HG03039 (cell line): ENCODE data around the gene LRP1B.
"Not testable (repeated sequence)": the region's sequence is repeated elsewhere in the genome, so short reads cannot be mapped to it uniquely, and the experiment has no call there.

Experiments used
- ATAC-seq: cut with Tn5 transposase; IDR thresholded peaks from one replicate; pipeline ENCODE4 v1.9.1; 2021; ENCODE audit warnings: mild to moderate bottlenecking, moderate library complexity; ENCODE audit not compliant: unreplicated experiment

Gene LRP1B

DNA sequence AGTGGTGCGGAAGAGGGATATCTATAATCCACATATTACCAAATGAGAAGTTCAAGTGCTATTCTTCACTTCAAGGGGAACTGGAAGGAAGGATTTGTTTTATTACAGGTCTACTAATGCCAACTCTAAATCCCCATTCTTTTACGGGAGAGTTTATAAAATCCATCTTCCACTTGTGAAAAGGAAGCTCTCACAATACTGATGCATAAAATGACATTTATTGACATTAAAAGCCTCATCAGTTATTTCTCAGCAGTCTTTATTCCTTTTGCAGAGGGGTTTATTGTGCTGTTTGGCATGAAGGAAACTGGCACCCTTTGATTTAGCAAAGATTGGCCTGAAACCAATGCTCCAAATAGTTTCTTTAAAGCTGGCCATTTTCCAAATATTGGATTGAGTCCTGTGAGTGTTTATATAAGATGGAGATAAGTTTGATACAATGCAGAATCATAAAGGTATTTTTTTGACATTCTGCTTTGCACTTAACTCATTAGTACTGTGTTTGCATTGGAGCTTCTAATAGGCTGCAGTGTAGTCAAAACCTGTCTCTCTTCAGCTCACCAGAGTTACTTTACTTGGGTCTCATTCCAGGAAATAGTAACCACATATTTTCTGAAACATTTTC, 26.6 kb downstream of the LRP1B start:
- no peak for ATAC-seq

- ATAC-seq, result no peak
Observed at GRCh38 chr2:142100970-142101369, 29.8 kb downstream of the LRP1B start.

DNA sequence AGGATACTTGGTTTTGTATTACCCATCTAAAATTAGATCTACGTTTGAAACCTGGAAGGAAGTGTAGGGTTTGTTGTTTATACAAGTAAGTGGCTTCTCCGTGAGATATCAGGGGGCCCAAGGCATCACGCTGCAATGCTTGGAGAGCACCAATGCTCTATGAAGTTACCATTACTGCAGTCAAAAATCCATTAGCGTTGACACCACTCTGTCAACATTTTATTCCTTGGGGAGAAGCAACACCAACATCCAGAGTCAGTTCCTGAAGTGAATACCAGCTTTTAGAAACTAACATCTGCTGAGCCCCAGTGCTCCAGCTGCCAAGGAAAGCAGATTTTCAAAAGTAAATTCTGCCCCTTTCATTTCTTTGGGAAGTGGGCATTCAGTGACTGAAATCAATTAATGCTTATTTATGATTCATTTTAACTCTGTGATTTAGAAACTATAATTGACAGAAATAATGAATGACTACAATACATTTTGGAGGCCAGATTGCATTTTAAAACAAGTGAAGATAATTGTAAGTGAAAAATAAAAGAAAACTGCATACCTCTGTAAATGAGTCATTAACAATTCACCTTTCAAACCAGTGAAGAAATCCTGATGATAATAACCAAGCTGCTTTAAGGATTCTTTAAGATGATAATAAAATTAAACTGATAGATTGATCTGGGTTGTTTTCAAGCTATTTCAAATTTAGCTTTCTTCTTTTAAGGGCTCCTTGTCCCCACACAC, 30.5 kb downstream of the LRP1B start:
- no peak for ATAC-seq

DNA sequence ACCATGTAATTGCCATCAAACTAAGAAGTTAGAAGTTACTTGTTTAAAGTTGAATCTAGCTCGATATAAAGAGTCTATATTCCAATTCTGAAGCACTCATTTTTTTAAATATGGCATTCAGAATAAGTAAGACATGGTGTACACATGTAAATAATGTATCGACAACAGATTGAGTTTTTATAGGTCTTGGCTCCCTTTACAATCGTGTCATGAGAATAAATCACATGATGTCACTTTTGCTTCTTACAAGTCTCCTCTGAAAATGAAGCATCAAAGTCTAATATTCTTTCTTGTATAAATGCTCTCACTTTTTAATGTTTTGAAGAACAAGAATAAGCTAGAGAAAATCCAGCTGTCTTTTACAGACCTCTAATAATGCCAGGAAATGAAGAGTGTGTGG, 33.1 kb downstream of the LRP1B start:
- no peak for ATAC-seq

DNA sequence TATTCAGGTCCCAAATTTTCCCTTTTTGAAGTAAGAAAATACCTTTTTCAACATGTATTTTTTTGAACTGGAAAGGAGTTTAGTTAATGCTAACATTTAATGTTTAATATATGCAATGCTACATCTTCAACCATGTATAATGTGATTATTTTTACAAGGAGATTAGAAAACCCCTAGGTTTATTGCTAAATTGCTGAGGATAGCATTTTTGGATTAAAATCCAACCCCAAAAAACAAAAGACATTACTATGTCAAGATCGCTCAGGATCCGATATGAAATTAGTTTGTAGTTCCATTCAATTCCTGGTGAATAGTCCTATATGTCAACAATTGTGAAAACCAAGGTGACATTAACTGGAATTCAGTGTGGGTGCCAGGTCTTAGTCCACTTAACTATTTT, 35.2 kb downstream of the LRP1B start:
- no peak for ATAC-seq

GRCh38 chr2:142094233-142094632, 36.6 kb downstream of the LRP1B start:
- no peak for ATAC-seq

GRCh38 chr2:142088058-142088568, 42.7 kb downstream of the LRP1B start:
- no peak for ATAC-seq

DNA sequence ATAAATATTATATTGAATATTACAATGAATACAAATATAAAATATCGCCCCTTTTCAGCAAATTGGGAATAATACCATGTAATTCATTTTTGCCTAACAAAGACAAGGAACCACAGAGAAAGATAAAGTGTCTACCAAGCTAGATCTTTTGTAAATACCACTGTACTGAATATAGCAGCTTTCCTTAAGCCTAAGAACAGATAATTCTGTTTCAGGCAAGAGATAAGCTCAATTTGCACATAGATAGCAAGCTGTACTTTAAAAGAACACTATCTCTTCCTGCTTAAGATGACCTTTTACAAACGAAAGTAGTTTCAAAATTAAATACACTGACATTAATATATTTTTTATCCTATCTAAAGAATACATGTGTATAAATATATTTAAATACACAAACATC, 43.2 kb downstream of the LRP1B start:
- not testable (repeated sequence) for ATAC-seq

DNA sequence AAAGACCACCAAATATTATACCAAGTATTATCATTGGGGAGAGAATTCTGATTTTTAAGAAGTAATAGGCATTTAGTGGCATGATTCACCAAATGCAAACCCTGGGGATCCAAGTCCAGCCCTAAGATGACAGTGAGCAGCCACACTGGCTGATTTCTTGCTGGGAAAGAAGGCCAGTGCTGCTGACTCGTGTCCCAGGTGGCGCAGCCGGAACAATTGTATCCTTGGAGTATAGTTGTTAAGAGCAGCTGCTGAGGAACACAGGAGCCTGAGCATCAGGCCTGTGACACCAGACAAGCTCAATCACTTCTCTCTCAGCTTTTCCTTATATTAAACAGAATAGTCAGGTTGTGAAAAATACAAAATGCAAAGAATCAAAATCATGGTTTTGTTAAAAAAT, 48.4 kb downstream of the LRP1B start:
- no peak for ATAC-seq

DNA sequence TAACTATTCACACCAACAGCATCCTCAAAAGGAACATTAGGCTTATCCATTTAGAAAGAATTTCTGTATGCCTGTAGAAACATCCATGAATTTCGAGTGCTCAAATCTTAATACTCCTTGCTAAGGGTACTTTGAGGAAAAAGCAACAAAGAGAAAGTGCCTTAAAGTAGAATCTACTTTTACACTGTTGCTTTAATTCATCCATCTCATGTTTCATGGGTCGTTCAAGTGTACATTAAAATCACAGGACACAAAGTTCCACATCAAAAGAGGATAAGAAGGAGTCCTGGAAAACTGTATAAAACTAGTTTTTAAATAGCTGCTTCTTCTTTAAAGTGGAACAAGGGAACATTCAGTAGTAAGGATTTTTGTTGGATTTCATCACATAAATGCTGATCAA, 54.5 kb downstream of the LRP1B start:
- no peak for ATAC-seq

DNA sequence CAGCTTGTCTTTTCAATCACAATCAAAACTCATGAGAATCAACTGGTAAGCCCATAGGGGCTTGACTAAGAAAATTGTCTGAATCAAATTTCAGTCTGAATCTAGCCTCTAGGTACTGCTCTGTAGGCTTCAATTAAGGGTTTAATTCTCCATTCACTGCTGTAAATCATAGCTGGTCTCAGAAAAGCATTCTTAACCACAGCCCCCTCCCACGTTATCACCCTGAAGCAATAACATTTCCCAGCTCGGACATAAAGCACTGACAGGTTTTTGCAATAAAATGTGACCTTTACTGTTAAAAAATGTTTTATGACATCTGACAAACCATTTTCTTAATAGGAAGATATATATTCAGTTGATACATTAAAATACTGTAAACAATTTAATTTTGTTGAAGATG, 55.0 kb downstream of the LRP1B start:
- ATAC-seq, result no peak

DNA sequence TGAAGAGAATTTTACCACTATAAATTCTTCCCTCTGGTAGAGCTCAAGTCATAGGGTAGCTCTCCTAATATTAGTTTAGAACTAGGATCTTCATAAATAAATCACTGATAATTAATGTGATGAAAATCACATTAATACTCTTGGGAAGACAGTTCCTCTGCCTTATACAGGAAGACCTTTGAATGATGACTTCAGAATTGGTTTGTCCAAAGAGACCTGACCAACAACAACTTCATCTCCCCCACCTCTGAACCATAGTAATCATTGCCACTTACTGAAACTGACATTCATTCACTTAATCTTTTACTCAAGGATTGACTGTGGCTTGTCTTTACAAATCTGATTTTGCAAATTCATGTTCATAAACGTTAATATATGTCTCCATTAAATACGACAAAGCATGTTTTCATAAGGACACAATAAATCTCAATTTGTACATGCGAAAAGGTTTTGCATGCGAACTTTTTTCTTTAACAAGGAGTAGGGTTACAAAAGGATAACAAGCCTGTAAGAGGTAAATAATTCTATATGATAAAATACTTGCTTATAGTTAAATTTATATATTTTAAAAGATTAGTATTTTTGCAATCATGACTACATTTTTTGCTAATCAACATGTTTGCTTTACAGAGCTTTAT, 61.4 kb downstream of the LRP1B start:
- ATAC-seq, result no peak

DNA sequence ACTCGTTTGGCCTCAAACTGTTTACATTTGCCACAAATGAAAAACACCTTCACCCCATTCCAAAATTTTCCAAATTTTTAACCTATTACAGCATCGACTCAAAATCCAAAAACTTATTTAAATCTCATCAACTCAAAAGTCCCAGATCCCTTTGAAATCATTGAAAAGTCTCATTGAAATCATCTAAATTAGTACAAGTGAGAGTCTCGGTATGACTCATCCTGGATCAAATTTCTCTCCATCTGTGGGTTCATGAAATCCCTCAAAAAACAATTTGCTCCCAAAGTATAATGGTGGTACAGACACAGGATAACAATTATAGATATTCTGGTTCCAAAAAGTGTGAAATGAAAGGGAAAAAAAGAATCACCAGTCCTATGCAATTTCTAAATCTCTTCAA, 65.1 kb downstream of the LRP1B start:
- no peak for ATAC-seq

- no peak for ATAC-seq
Observed at GRCh38 chr2:142065156-142065555, 65.7 kb downstream of the LRP1B start.

DNA sequence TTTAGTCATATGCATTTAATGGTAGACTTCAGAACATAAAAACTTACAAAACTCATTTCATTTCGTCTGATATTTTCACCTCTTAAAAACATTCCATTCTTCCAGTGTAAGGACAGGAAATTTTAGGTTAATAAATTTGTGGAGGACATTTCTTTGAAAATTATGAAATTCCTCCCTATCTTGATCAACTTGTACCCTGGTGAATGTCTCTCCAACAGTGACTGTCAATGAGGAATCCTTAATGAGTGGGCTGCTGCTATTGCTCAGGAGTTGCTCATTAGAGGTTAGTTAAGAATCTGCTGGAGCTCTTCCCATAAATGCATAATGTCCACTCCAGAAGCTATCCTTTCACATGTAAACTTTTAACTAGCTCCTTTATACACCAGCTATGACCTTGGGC, 69.1 kb downstream of the LRP1B start:
- no peak for ATAC-seq

GRCh38 chr2:142058149-142058548, 72.7 kb downstream of the LRP1B start:
- no peak for ATAC-seq

DNA sequence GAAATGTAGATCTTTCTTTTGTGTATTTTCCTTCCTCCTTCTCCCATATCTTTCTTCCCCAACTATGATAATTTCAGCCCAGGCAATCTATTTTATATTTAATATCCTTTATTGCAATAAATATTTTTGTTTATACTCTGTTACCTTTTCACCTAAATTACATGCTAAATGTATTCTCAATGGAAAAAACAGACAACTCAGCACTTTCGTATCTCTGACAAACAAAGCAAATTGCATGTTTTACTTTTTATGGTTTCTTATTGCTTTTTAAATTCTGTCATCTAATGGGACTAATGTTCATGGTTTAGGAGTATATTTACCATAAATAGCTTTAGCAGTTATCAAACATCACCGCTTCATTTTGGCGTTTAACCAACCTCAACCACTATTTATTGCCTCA, 74.0 kb downstream of the LRP1B start:
- no peak for ATAC-seq

DNA sequence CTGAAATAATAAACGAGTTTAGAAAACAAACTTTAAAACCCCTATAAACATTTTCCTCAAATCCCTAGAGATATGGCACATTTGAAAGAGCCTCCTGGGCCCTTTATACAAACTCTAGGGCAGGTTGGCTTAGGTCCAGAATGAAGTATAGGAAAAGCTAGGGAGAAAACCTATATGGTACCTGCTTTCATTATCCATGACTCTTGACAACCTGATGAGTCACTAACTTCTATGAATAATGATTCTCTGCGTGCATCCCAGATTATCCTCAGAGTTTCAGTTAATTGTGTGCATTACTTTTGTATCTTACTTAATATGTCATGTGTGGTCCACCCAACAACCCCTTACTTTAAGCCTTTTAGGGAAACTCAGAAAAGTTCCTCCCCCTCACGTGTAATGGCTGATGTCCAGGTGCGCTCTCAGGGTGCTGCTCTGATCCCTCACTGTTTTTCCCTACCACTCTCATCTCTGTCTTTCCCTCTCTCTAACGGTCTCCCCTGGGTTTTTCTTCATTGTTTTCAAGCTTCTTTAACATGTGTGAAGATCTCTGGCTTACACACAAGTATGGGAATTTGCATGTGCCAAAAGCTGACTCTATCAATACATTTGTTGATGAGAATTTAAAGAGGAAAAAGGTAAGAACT, 78.5 kb downstream of the LRP1B start:
- ATAC-seq, result no peak

DNA sequence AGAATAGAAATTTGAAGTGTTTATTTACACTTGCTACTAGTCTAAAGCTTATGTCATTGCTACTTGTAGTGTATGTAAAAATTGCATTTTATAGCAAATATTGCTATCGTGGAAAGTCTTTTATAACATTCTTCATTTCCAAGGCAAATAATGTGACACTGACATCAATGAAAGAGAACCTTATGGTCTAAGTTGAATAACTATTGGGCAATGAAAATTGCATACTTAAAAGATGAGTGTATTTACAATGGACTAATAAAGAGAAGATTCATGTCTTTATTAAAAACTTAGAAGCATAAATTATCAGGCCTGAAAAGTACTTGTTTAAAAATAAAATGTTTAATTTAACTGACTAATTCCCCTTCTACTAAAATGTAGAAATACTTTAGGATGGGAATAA, 82.2 kb downstream of the LRP1B start:
- no peak for ATAC-seq

GRCh38 chr2:142045641-142046040, 85.2 kb downstream of the LRP1B start:
- ATAC-seq, result no peak

DNA sequence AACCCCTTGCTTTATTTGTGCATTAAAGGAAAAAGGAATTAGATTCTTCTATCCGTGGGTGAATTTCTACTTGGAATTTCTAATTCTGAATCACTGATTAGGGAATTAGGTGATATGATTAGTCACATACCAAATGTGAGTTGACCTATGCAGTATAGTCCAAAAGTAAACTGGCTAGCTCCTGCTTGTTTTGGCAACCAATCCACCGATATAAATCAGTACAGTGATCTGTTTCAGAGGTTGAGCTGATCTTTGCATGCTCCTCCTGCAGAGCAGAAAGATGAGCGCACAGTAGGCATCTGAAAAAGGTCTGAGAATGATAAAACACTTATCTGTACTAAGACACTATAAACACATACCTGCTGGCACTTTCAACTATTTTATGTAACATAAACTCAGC, 86.6 kb downstream of the LRP1B start:
- ATAC-seq, result no peak
